ENCODE data around the gene LARGE1. TPM values are rescaled to one million over a fixed set of nuclear protein-coding genes. Genes with fewer than 3 reads are reported as not detected.

LARGE1 gene
- total RNA-seq, 1 donor, result 15.0 TPM

GRCh38 chr22:33274214-33275072, 645.8 kb downstream of the LARGE1 start:
- TF ChIP-seq, protein P1, sequence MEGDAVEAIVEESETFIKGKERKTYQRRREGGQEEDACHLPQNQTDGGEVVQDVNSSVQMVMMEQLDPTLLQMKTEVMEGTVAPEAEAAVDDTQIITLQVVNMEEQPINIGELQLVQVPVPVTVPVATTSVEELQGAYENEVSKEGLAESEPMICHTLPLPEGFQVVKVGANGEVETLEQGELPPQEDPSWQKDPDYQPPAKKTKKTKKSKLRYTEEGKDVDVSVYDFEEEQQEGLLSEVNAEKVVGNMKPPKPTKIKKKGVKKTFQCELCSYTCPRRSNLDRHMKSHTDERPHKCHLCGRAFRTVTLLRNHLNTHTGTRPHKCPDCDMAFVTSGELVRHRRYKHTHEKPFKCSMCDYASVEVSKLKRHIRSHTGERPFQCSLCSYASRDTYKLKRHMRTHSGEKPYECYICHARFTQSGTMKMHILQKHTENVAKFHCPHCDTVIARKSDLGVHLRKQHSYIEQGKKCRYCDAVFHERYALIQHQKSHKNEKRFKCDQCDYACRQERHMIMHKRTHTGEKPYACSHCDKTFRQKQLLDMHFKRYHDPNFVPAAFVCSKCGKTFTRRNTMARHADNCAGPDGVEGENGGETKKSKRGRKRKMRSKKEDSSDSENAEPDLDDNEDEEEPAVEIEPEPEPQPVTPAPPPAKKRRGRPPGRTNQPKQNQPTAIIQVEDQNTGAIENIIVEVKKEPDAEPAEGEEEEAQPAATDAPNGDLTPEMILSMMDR (IDR thresholded peaks at IDR 0.05; ENCODE audit: insufficient read depth, low read length), result peak; percentile 42
- DNase-seq (ENCODE audit: low read depth), result peak; percentile 12
- no peak overlapping the region for H3K4me3 ChIP-seq (ENCODE audit: low read depth, low read length)

DNA sequence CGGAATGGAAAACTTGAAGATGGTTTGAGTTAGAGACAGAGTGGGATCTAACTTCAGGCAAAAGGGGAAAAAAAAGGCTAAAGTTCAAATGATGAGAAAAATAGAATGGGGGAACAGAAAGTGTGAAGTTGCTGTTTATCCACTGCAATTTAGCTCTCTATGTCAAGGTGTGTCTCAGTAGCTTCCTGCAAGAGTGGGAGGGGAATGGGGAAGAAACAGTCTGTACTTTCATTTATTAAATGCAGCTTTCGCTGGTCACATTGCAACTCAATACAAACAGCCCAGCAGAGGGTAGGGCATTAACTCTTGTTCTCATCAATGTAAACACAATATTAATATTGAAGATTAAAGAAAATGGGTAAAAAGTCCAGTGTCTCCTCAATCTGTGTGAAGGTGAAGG, 647.4 kb downstream of the LARGE1 start:
- TF ChIP-seq, protein P1 (IDR thresholded peaks at IDR 0.05; ENCODE audit: insufficient read depth, low read length), result no peak
- no peak for DNase-seq (ENCODE audit: low read depth)
- no peak overlapping the region for H3K4me3 ChIP-seq (ENCODE audit: low read depth, low read length)

DNA sequence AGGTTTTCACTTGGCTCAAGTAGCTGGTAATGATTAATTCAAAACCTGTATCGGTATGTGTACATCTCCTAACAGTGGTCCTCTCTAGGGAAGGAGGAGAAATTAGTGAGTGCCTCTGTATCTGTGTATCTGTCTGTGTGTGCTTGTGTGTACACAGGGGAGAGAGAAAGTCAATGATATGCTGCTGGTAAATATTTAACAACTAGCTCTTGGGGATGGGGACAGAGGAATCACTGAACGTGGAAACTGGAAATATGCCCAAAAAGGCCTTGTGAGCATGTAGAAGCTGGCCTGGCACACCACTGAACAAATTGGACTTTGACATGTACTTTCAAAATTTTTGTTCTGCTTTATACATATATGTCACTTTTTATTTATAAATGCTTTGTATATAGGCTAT, 648.1 kb downstream of the LARGE1 start:
- TF ChIP-seq, protein P1 (IDR thresholded peaks at IDR 0.05; ENCODE audit: insufficient read depth, low read length), result no peak
- no peak overlapping the region for H3K4me3 ChIP-seq (ENCODE audit: low read depth, low read length)
- no peak for DNase-seq (ENCODE audit: low read depth)

DNA sequence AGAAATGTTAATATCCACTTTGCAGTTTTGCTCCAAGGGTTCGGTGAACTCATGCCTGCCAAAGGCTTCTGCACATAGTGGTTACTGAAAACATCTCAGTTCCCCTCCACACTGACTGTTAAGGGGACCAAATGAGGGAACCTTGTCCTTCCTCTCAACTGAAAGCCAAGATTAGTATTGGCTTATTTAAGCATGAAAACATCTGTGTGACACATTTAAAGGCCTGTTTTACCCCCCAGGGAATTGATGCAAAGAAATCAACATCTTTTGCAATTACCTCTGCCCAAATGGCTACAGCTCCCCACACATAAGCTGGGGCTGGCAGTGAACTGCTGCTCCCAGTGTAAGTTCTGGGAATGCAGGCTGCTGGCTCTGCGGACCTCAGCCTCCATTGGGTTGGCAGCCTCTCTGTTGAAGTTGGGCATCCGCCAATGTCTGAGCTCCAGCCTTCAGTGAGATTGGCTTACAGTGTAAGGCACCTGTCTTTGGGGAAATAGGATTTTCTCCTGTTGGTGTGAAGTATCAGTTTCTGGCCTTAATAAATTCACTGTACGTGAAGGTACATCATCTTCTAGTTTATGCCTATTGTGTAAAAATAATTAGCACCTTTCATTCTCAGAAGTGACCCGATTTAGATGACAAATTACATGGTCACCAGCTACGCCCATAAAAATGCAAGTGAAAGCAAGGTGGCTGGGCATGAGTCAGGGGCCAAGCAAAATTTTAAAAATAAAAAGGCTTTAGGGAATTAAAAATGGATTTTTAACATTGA, 648.7 kb downstream of the LARGE1 start:
- no peak overlapping the region for H3K4me3 ChIP-seq (ENCODE audit: low read depth, low read length)
- peak; percentile 78 for DNase-seq (ENCODE audit: low read depth)
- TF ChIP-seq, protein P1 (IDR thresholded peaks at IDR 0.05; ENCODE audit: insufficient read depth, low read length), result peak; percentile 37

DNA sequence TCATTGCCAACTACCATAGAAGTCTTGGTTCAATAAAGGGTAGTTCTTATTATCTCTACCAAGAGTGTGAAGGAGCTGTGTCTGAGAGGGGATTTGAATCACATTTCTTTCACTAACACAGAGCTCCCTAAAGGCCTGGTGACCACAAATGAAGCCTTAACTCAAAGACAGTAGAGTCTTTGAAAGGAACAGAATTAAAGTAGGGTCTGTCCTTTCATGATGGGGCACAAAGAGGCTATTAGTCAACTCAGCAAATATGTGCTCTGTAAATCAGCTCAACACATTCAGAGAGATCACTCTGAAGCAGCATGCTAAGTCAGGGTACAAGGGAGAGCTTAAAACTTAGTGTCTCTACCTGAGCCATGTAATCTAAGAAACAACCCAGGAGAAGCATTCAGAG, 649.7 kb downstream of the LARGE1 start:
- no peak overlapping the region for H3K4me3 ChIP-seq (ENCODE audit: low read depth, low read length)
- DNase-seq (ENCODE audit: low read depth), result no peak
- TF ChIP-seq, protein P1 (IDR thresholded peaks at IDR 0.05; ENCODE audit: insufficient read depth, low read length), result no peak

- DNase-seq (ENCODE audit: low read depth), result no peak
- TF ChIP-seq, protein P1 (IDR thresholded peaks at IDR 0.05; ENCODE audit: insufficient read depth, low read length), result no peak
- H3K4me3 ChIP-seq (ENCODE audit: low read depth, low read length), result no peak overlapping the region
Measured at GRCh38 chr22:33261699-33262098, 658.6 kb downstream of the LARGE1 start.
